ENCODE data around the gene KCNIP4. TPM values are rescaled to one million over a fixed set of nuclear protein-coding genes. Genes with fewer than 3 reads are reported as not detected.

The KCNIP4 gene
- total and polyA plus RNA-seq, 9 of the 15 experiments (the other 6 are each of a cell fraction or from before 2014, with no cell fraction given): 0.25 to 0.41 TPM; not detected in 7

GRCh38 chr4:21991562-21991961 lies 43.0 kb upstream of the KCNIP4 start:
- Histone ChIP-seq H4K20me1 (replicated peaks; ENCODE audit: control insufficient read depth, insufficient read depth, low read length) (no peaks in the 10 kb centered on the region), H3K4me3 (no peak overlapping the region), H3K79me2 (ENCODE audit: control insufficient read depth, insufficient read depth, low read length) (no peaks in the 10 kb centered on the region), H3K9me3 (replicated peaks; ENCODE audit: control insufficient read depth, insufficient read depth, low read depth, low read length) (no peaks in the 10 kb centered on the region), H2AFZ (ENCODE audit: low read depth, low read length) (no peak overlapping the region), H3K4me1 (replicated peaks in 1 of 2; ENCODE audit: control insufficient read depth in 2 of 2, insufficient read depth in 2 of 2, low read length in 2 of 2) (no peaks in the 10 kb centered on the region), H3K36me3 (ENCODE audit: control insufficient read depth, insufficient read depth, low read length) (no peaks in the 10 kb centered on the region), H3K9me1 (ENCODE audit: control insufficient read depth, insufficient read depth, low read length) (no peaks in the 10 kb centered on the region), H3K9ac (ENCODE audit: insufficient read depth in 1 of 2, low read depth in 2 of 2, low read length in 2 of 2) (no peak overlapping the region), H3K27me3 (ENCODE audit: control insufficient read depth in 2 of 2, insufficient read depth in 2 of 2, low read length in 2 of 2) (no peaks in the 10 kb centered on the region), H3K4me2 (ENCODE audit: insufficient read depth, low read length) (no peak overlapping the region), H3K27ac (ENCODE audit: extremely low read depth, low read depth, low read length) (no peak overlapping the region)
- FAIRE-seq: no peak
- POLR2A ChIA-PET: no interaction called here
- CTCF ChIA-PET (ENCODE audit: low intra/inter-chr PET ratio): interaction anchor here (0.6 kb wide), 1 partner anchor 168 kb away, joined by 3 read pairs; no protein-coding TSS in a partner anchor
- no peak for ATAC-seq
- intact Hi-C loops (cut with micrococcal nuclease): no loop called here
- no peak for DNase-seq (ENCODE audit: extremely low read depth in 1 of 4, low spot score in 3 of 4)
- 0% methylated on average over 1 of the region's 1 CpG for WGBS (ENCODE audit: insufficient coverage, low coverage, missing lambda C conversion rate)
- no peak for TF ChIP-seq ZNF3 (CRISPR knock-in tag; IDR thresholded peaks at IDR 0.05)
- no peak for TF ChIP-seq ZNF274 (IDR thresholded peaks at IDR 0.05; ENCODE audit: borderline replicate concordance, low read depth, low read length)
- no TSS peak for BruUV-seq (replicated peaks)
- in situ Hi-C loops (cut with MboI): no loop called here

GRCh38 chr4:21991050-21991449 lies 42.5 kb upstream of the KCNIP4 start:
- H3K27me3 ChIP-seq (ENCODE audit: control insufficient read depth in 2 of 2, insufficient read depth in 2 of 2, low read length in 2 of 2): no peaks in the 10 kb centered on the region
- no peak for ATAC-seq
- no TSS peak for BruUV-seq (replicated peaks)
- POLR2A ChIA-PET: no interaction called here
- no peak overlapping the region for H2AFZ ChIP-seq (ENCODE audit: low read depth, low read length)
- no peak overlapping the region for H3K9ac ChIP-seq (ENCODE audit: insufficient read depth in 1 of 2, low read depth in 2 of 2, low read length in 2 of 2)
- H3K4me1 ChIP-seq (replicated peaks in 1 of 2; ENCODE audit: control insufficient read depth in 2 of 2, insufficient read depth in 2 of 2, low read length in 2 of 2): no peaks in the 10 kb centered on the region
- no peak for FAIRE-seq
- WGBS (ENCODE audit: insufficient coverage, low coverage, missing lambda C conversion rate): 0% methylated on average over 2 of the region's 2 CpGs
- no peaks in the 10 kb centered on the region for H3K79me2 ChIP-seq (ENCODE audit: control insufficient read depth, insufficient read depth, low read length)
- CTCF ChIA-PET (ENCODE audit: low intra/inter-chr PET ratio): interaction anchor here (0.6 kb wide), 1 partner anchor 169 kb away, joined by 3 read pairs; no protein-coding TSS in a partner anchor
- H3K4me2 ChIP-seq (ENCODE audit: insufficient read depth, low read length): no peak overlapping the region
- DNase-seq (ENCODE audit: extremely low read depth in 1 of 4, low spot score in 3 of 4): no peak
- intact Hi-C loops (cut with micrococcal nuclease) (no loop called here), in situ Hi-C loops (cut with MboI) (no loop called here)
- H3K4me3 ChIP-seq: no peak overlapping the region
- no peak for TF ChIP-seq BDP1 (IDR thresholded peaks at IDR 0.05; ENCODE audit: insufficient read depth, insufficient read length)
- no peak for TF ChIP-seq SRSF9 (IDR thresholded peaks at IDR 0.05; ENCODE audit: borderline replicate concordance, low read depth, low read length)
- TF ChIP-seq PHB2 (IDR thresholded peaks at IDR 0.05; ENCODE audit: low read depth): no peak
- TF ChIP-seq ZFP36 (IDR thresholded peaks at IDR 0.05; ENCODE audit: low read depth, low read length, partially characterized antibody): no peak
- no peak for TF ChIP-seq MYC (IDR thresholded peaks at IDR 0.05; ENCODE audit: low read depth, low read length)
- TF ChIP-seq MYC (CRISPR knock-in tag; IDR thresholded peaks at IDR 0.05; ENCODE audit: borderline replicate concordance, low read depth): no peak
- TF ChIP-seq PCBP2 (IDR thresholded peaks at IDR 0.05; ENCODE audit: low read depth, low read length, poor library complexity, severe bottlenecking): no peak
- no peak for TF ChIP-seq TFAP4 (CRISPR knock-in tag; IDR thresholded peaks at IDR 0.05; ENCODE audit: borderline replicate concordance)
- TF ChIP-seq ETV1 (tag; conservative IDR thresholded peaks at IDR 0.05; ENCODE audit: low read depth): no peak
- no peak for TF ChIP-seq KLF6 (CRISPR knock-in tag; IDR thresholded peaks at IDR 0.05; ENCODE audit: borderline replicate concordance)
- no peaks in the 10 kb centered on the region for H4K20me1 ChIP-seq (replicated peaks; ENCODE audit: control insufficient read depth, insufficient read depth, low read length)
- no peaks in the 10 kb centered on the region for H3K36me3 ChIP-seq (ENCODE audit: control insufficient read depth, insufficient read depth, low read length)
- H3K9me1 ChIP-seq (ENCODE audit: control insufficient read depth, insufficient read depth, low read length): no peaks in the 10 kb centered on the region
- no peak overlapping the region for H3K27ac ChIP-seq (ENCODE audit: extremely low read depth, low read depth, low read length)
- H3K9me3 ChIP-seq (replicated peaks; ENCODE audit: control insufficient read depth, insufficient read depth, low read depth, low read length): no peaks in the 10 kb centered on the region
